Activated CD8-positive, alpha-beta memory T cell treated with anti-CD3 and anti-CD28 coated beads for 36 hours (primary cell): ENCODE results near the gene MBD3L2. TPM values are rescaled to one million over a fixed set of nuclear protein-coding genes. Genes with fewer than 3 reads are reported as not detected.
"Not testable (repeated sequence)": the region's sequence is repeated elsewhere in the genome, so short reads cannot be mapped to it uniquely, and the experiment has no call there.

Source experiments
- CTCF ChIA-PET: fragments of 350-600 bp; sonication (Branson Sonifier 250); formaldehyde crosslinking; loops from one replicate; lab custom pipeline; 2021; ENCODE audit warnings: antibody characterized with exemption; lab: Charles Lee
- POLR2A ChIA-PET: fragments of 350-600 bp; sonication (Branson Sonifier 250); formaldehyde crosslinking; loops from one replicate; lab custom pipeline; 2021; ENCODE audit warnings: antibody characterized with exemption; lab: Charles Lee
- total RNA-seq, 2 experiments: library from RNA; stranded (reverse); gene quantifications; one replicate each; pipeline ENCODE4 v1.2.3, GENCODE V29; 2021

The MBD3L2 gene
- not detected for total RNA-seq

DNA sequence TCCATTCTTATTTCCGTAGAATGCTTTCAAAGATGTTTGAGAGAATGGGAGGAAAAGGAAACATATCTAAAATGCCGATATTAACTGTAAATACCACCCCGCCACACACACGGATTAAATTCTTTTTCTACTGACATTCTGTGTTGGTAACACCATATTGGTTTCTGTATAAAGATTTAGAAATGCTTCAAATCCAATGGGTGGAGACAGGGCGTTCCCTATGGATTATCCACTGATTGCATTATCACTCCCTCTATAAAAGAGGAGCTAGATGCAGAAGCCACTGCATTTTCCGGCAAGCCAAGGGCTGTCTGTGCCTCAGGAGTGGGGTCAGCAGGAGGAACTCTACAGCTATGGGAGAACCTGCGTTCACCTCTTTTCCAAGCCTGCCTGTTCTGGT is at the start of gene MBD3L2:
Gene MBD3L2, plus strand, starts transcription at position 301 of the 400 bp plus-strand sequence. Its CDS starts 53 bp downstream, at position 354.
- CTCF ChIA-PET, POLR2A ChIA-PET: not testable (repeated sequence)

DNA sequence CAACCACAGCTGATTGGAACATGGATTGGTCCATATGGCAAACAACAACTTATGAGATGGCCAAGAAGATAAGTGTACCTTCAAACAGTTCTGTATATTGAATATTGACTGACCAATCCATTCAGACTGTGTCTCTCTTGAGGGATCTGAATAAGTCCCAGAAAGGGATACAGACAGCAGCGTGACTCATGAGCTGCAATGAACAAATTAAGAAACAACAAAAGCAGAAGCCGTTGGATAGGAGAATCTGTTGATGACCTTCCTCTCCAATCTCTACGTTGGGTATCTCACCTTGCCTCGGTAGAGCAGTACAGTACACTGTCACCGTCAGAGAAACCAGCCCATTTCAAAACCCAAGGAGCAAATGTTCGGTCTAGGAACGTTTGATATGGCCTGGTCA is 49.2 kb upstream of the MBD3L2 start:
- CTCF ChIA-PET = interaction anchor here (1.4 kb wide), 1 partner anchor 19 kb away, joined by 3 read pairs; no protein-coding TSS in a partner anchor

DNA sequence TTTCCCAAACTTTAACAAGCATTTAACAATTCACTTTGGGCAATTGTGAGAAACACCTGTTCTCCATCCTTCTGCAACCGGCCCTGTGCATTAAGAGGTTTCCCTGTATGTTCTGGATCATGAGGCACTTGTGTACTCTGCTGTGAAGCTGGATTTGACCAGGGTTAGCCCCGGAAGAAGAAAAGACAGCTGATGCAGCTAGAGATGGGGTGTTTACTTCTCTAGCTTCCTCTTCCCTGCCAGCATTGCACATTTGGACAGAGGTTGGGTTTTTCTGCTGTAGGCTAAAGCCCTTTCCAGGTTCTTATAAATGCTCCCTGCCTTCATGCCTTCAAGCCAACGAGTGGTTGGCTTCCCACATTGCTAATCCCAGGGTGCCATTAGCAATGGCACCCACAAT is 48.8 kb upstream of the MBD3L2 start:
- ChIA-PET CTCF (interaction anchor here (1.4 kb wide), 1 partner anchor 20 kb away, joined by 3 read pairs; no protein-coding TSS in a partner anchor), POLR2A (no interaction called here)

More for the DNA sequence above, 49.2 kb upstream of the MBD3L2 start:
- POLR2A ChIA-PET = no interaction called here

DNA sequence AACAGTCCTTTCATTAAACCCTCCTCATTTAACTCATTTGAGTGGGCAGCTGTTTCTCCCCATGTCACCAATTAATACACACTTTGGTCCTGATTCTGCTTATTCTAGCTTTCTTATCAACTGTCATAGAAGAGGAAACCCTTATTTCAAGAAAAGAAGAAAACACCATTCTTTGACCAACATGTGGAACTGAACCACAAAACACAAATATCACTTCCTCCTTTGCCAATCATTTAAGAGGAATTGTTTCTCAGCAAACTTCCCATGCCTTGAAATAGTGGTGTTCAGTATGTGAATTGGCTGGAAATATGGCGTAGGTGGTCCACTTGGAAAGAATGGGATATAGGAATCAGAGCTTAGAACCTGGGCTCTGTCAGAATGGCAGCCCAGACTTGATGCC is 48.3 kb upstream of the MBD3L2 start:
- POLR2A ChIA-PET = no interaction called here
- CTCF ChIA-PET = no interaction called here

DNA sequence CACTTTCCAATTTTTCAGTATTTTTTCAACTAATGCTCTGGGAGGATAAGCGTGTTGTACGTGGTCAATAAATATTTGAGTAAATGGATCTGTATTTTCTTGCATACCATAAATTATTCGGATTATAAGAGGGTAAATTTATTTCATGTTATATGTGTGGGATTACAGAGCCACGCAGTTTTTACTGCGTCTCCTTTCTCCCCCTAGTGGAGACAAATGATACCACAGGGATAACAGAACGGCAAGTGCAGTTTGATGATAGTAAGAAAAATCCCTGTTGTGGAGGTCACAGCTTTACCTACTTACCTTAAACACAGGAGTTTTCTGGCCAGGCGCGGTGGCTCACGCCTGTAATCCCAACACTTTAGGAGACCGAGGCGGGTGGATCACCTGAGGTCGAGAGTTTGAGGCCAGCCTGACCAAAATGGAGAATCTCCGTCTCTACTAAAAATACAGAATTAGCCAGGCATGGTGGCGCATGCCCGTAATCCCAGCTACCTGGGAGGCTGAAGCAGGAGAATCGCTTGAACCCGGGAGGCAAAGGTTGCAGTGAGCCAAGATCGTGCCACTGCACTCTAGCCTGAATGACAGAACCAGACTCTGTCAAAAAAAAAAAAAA is 44.7 kb upstream of the MBD3L2 start:
- POLR2A ChIA-PET = no interaction called here
- CTCF ChIA-PET = no interaction called here

DNA sequence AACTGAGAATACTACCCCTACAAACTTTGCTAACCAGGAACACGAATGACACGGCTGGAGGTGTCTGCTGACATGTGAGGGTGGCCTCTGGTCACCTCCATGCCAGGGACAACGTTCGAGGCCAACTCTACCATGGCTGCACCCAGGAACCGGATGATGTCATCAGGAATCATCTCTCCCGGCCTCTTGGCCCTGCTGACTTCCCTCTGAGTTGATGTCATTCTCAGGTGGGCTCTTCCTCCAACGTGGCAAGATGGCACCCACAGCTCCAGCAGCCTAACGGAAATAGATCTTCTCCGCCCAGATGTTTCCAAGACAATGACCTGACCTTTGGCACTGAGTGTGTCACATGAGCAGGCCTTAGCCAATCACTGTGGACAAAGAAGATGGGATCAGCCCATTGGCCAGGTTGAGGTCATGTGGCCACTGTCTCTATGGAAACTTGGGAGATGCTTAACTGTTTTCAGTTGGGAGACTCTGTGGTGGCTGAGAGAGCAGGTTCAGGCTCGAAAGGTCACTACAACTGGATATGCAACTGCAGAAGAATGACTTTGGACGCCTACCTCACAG is 42.9 kb upstream of the MBD3L2 start:
- CTCF ChIA-PET = no interaction called here
- POLR2A ChIA-PET = no interaction called here

DNA sequence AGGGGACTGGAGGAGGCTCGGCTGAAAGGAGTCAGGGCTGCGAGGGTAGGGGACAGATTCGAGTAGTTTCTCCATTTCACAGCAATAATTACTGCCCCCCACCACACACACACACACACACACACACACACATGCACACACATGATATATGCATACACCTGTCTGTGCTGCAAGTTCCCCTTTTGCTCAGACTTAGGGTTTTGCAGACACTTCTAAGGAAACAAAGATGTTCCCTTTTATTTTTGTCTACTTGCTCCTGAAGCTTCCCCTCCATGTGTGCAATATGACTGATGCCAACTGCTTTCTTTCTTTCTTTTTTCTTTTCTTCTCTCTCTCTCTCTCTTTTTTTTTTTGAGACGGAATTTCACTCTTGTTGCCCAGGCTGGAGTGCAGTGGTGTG is 41.3 kb upstream of the MBD3L2 start:
- CTCF ChIA-PET = no interaction called here

DNA sequence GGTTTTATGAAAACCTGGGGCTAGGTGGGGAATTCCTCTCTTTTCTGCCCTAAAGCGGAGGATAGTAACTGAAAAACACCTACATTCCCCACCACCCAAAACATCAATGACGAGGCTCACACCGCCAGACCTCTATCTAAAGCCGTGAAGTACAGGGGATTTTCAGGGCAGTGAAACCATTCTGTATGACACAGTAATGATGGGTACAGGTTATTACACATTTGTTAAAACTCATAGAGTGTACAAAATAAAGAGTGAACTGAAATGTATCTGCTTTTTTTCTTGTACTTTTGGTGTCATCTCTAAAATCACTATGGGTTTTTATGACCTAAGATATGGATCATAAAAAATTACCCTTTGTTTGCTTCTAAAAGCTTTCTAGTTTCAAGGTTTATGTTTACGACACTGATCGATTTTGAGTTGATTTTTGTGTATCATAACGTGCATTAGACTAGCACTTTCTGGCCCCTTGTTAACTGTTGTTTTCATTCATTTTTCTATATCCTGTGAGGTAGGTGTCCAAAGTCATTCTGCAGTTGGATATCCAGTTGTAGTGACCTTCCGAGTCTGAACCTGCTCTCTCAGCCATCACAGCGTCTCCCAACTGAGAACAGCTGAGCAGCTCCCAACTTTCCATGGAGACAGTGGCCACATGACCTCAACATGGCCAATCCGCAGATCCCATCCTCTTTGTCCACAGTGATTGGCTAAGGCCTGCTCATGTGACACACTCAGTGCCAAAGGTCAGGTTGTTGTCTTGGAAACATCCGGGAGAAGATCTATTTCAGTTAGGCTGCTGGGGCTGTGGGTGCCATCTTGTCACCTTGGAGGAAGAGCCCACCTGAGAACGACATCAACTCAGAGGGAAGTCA is 38.2 kb upstream of the MBD3L2 start:
- POLR2A ChIA-PET = no interaction called here

More for the DNA sequence above, 41.3 kb upstream of the MBD3L2 start:
- POLR2A ChIA-PET = no interaction called here

DNA sequence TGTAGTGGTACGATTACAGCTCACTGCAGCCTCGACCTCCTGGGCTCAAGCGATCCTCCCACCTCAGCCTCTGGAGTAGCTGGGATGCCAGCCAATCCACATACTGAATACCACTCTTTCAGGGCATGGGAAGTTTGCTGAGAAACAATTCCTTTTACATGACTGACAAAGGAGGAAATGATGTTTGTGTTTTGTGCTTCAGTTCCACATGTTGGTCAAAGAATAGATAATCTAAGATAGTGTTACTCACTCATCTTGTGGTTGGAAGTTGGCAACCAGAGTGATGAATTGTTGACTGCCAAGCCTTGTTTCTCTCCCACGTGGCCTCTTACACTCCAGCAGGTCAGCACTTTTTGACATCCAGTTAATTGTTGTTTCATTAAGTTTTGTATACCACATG is 35.4 kb upstream of the MBD3L2 start:
- ChIA-PET CTCF (no interaction called here), POLR2A (no interaction called here)

More for the DNA sequence above, 38.2 kb upstream of the MBD3L2 start:
- CTCF ChIA-PET = no interaction called here

DNA sequence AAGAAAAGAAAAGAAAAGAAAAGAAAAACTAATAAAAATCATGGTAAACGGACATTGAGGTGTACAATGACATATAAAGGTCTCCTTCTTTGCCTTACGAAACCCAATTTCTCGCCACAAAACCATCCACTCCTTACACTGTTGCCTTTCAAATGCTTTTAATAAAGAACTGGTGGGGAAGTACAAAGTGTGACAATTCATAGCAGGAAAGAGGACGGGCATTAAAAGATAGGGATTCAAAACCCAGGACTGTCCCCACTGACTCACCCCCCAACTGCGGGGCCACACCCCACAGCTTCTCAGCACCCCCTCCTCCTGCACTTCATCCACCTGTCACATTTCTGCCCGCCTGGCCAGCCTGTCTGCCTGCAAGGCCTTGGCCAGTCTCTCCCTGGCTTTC is 30.3 kb upstream of the MBD3L2 start:
- ChIA-PET POLR2A (no interaction called here), CTCF (no interaction called here)

DNA sequence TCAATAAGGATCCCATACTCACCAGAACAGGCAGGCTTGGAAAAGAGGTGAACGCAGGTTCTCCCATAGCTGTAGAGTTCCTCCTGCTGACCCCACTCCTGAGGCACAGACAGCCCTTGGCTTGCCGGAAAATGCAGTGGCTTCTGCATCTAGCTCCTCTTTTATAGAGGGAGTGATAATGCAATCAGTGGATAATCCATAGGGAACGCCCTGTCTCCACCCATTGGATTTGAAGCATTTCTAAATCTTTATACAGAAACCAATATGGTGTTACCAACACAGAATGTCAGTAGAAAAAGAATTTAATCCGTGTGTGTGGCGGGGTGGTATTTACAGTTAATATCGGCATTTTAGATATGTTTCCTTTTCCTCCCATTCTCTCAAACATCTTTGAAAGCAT is 27.8 kb upstream of the MBD3L2 start, which contains the start of gene MBD3L2B:
Gene MBD3L2B, minus strand, starts transcription at position 101 of the 400 bp plus-strand sequence. Its CDS starts 34 bp downstream, at position 67.
- POLR2A ChIA-PET, CTCF ChIA-PET: not testable (repeated sequence)

DNA sequence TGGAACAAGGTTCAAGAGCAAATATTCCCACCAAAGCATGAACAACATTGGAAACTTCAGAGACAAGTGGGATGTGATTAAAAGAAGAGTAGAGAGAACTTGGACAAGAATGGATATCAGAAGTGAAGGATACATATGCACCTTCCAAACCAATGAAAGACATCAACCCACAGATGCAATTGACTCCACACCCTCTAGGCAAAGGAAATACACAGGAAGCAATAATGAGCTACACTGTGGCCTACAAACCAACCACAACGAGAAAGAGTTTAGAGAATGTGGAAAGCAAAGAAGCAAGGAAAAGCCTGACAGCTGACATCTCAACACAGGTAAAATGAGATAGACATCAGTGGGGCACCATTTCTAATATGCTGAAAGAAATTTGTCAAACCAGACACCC is 20.3 kb upstream of the MBD3L2 start:
- POLR2A ChIA-PET = not testable (repeated sequence)

DNA sequence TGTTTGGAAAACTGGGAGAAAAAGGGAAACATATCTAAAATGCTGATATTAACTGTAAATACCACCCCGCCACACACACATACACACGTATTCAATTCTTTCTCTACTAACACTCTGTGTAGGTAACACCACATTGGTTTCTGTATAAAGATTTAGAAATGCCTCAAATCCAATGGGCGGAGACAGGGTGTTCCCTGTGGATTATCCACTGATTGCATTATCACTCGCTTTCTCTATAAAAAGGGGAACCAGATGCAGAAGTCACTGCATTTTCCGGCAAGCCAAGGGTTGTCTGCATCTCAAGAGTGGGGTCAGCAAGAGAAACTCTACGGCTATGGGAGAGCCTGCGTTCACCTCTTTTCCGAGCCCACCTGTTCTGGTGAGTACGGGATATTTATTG is 18.8 kb upstream of the MBD3L2 start, which contains the start of gene MBD3L5:
Gene MBD3L5, plus strand, starts transcription at position 301 of the 400 bp plus-strand sequence. Its CDS starts 34 bp downstream, at position 335.
- POLR2A ChIA-PET, CTCF ChIA-PET: not testable (repeated sequence)

More for the DNA sequence above, 20.3 kb upstream of the MBD3L2 start:
- CTCF ChIA-PET = not testable (repeated sequence)

DNA sequence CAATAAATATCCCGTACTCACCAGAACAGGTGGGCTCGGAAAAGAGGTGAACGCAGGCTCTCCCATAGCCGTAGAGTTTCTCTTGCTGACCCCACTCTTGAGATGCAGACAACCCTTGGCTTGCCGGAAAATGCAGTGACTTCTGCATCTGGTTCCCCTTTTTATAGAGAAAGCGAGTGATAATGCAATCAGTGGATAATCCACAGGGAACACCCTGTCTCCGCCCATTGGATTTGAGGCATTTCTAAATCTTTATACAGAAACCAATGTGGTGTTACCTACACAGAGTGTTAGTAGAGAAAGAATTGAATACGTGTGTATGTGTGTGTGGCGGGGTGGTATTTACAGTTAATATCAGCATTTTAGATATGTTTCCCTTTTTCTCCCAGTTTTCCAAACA is 9.0 kb upstream of the MBD3L2 start, which contains the start of gene MBD3L4:
Gene MBD3L4, minus strand, starts transcription at position 101 of the 400 bp plus-strand sequence. Its CDS starts 35 bp downstream, at position 66.
- CTCF ChIA-PET, POLR2A ChIA-PET: not testable (repeated sequence)

DNA sequence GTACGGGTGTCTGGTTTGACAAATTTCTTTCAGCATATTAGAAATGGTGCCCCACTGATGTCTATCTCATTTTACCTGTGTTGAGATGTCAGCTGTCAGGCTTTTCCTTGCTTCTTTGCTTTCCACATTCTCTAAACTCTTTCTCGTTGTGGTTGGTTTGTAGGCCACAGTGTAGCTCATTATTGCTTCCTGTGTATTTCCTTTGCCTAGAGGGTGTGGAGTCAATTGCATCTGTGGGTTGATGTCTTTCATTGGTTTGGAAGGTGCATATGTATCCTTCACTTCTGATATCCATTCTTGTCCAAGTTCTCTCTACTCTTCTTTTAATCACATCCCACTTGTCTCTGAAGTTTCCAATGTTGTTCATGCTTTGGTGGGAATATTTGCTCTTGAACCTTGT is 7.6 kb upstream of the MBD3L2 start:
- POLR2A ChIA-PET, CTCF ChIA-PET: not testable (repeated sequence)

DNA sequence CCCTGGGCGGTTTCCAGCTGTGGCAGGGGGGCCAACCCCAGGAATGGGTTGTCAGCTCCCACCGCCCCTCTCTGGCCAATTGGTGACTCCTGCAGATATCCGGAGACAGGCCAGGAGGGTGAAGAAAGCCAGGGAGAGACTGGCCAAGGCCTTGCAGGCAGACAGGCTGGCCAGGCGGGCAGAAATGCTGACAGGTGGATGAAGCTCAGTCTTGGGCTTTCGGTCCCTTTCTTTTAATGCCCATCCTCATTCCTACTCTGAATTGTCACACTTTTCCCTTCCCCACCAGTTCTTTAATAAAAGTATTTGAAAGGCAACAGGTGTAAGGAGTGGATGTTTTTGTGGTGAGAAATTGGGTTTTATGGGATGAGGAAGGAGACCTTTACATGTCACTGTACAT is 2.3 kb downstream of the MBD3L2 start:
- CTCF ChIA-PET, POLR2A ChIA-PET: not testable (repeated sequence)

DNA sequence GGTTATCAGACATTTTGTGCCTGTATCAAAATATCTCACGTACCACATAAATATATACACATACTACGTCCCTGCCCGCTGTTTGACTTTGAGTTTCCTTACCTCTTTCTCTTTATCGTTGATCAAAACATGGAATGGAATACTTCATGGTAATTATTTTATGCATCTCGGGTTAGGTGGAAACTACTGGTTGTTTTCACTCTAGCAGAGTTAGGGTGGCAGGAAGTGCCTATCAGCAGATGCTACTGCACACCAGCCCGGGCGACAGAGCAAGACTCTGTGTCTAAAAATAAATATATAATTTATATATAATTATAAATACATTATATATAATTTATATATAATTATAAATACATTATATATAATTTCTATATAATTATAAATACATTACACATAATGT is 3.8 kb downstream of the MBD3L2 start:
- POLR2A ChIA-PET, CTCF ChIA-PET: not testable (repeated sequence)

DNA sequence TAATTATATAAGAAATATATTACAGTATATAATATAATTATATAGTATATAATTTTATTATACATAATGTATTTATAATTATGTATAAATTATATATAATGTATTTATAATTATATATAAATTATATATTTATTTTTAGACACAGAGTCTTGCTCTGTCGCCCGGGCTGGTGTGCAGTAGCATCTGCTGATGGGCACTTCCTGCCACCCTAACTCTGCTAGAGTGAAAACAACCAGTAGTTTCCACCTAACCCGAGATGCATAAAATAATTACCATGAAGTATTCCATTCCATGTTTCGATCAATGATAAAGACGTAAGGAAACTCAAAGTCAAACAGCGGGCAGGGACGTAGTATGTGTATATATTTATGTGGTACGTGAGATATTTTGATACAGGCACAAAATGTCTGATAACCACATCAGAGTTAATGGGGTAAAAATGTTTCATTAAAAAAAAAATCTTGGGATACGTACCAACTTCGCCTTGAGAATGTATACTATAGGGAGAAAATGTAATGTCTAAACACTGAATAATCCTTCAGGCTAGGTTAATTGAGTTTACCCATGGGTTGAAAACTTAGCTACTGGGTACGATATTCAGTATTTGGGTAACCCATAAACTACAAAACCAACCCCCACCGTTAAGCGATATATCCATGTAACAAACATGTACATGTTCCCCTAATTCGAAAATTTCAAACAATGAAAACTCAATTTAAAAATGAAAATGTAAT is 5.7 kb downstream of the MBD3L2 start:
- POLR2A ChIA-PET, CTCF ChIA-PET: not testable (repeated sequence)

DNA sequence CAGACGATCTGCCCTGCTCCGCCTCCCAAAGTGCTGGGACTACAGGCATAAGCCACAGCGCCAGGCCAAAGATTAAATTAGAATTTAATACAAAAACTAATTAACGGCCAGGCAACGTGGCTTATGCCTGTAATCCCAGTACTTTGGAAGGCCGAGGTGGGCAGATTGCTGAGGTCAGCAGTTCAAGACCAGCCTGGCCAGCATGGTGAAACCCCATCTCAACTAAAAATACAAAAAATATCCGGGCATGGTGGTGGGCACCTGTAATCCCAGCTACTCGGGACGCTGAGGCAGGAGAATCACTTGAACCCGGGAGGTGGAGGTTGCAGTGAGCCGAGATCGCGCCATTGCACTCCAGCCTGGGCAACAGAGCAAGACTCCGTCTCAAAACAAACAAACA is 6.6 kb downstream of the MBD3L2 start:
- POLR2A ChIA-PET = not testable (repeated sequence)

More for the DNA sequence above, 6.6 kb downstream of the MBD3L2 start:
- CTCF ChIA-PET = not testable (repeated sequence)
